K562 (cell line): Measurements from ENCODE around the gene TM4SF4. TPM values are rescaled to one million over a fixed set of nuclear protein-coding genes. Genes with fewer than 3 reads are reported as not detected.
"Not testable (repeated sequence)": the region's sequence is repeated elsewhere in the genome, so short reads cannot be mapped to it uniquely, and the experiment has no call there.

Experiments used
- ATAC-seq: fragments of 200-7000 bp; cut with Tn5 transposase; 3 replicates; pipeline ENCODE4 v1.9.1; 2020; ENCODE audit warnings: moderate library complexity
- BruUV-seq: library from RNA; stranded (reverse); fragments of 400-500 nt; replicated peaks from 2 replicates; lab custom pipeline; 2021; lab: Mats Ljungman, UMichigan
- CTCF ChIA-PET: fragments of 300-600 bp; formaldehyde crosslinking; extraction: SDS; loops from one replicate; lab custom pipeline; 2021; ENCODE audit warnings: low intra/inter-chr PET ratio; lab: Yijun Ruan, JAX
- POLR2A ChIA-PET: fragments of 300-600, 350-650 bp; sonication (Branson Sonifier 250); formaldehyde crosslinking; extraction: SDS; loops from one replicate; lab custom pipeline; 2021; ENCODE audit warnings: antibody characterized with exemption, inconsistent platforms; lab: Yijun Ruan, JAX
- DNase-seq, 4 experiments: peaks; one replicate each; pipeline versions ENCODE4 v3.0.0 to v3.0.0-alpha.2; 2011 to 2018; ENCODE audit warnings: low spot score in 3 of 4, mixed read lengths in 3 of 4; ENCODE audit errors: extremely low read depth in 1 of 4
- FAIRE-seq: peaks from 2 replicates; lab custom pipeline; 2011; peaks lifted over from hg19 to GRCh38; lab: Jason Lieb, UNC
- H2AFZ ChIP-seq: 2 replicates; pipeline ENCODE4 v1.6.0; 2011; ENCODE audit warnings: low read depth, low read length, control low read depth, inconsistent platforms
- H3K27ac ChIP-seq: fragments of 200-600 bp; 3 replicates; pipeline ENCODE4 v1.8.0; 2011; ENCODE audit warnings: low read depth, mild to moderate bottlenecking, control low read depth, inconsistent platforms, low read length, moderate library complexity, mixed read lengths; ENCODE audit errors: extremely low read depth
- H3K27me3 ChIP-seq, 2 experiments: fragments of 300-600 bp in 1 of 2; 2 replicates in 1 of 2; 3 replicates in 1 of 2; pipeline versions ENCODE4 v1.6.0 to v1.8.0; 2011; ENCODE audit warnings: inconsistent platforms in 2 of 2, low read length in 2 of 2, mild to moderate bottlenecking in 1 of 2, mixed read lengths in 1 of 2, moderate library complexity in 1 of 2; ENCODE audit not compliant: control insufficient read depth in 2 of 2, insufficient read depth in 2 of 2
- H3K36me3 ChIP-seq: fragments of 300-600 bp; 3 replicates; pipeline ENCODE4 v1.8.0; 2011; ENCODE audit warnings: mild to moderate bottlenecking, low read length, inconsistent platforms; ENCODE audit not compliant: control insufficient read depth, insufficient read depth
- H3K4me1 ChIP-seq, 2 experiments: fragments of 200-600 bp in 1 of 2; replicated peaks in 1 of 2; 2 replicates in 1 of 2; 3 replicates in 1 of 2; pipeline versions ENCODE4 v1.5.1 to v1.8.0; 2011; ENCODE audit warnings: inconsistent platforms in 2 of 2, low read length in 2 of 2, mild to moderate bottlenecking in 1 of 2, mixed read lengths in 1 of 2, moderate library complexity in 1 of 2; ENCODE audit not compliant: control insufficient read depth in 2 of 2, insufficient read depth in 2 of 2
- H3K4me2 ChIP-seq: 2 replicates; pipeline ENCODE4 v1.6.1; 2011; ENCODE audit warnings: low read length, control low read depth, inconsistent platforms, mixed read lengths; ENCODE audit not compliant: insufficient read depth
- H3K4me3 ChIP-seq: fragments of 200-600 bp; sonication (generic), shearing (Covaris generic); 2 replicates; pipeline ENCODE4 v1.5.1; 2016; ENCODE audit warnings: control low read depth, inconsistent platforms
- H3K79me2 ChIP-seq: fragments of 200-600 bp; 3 replicates; pipeline ENCODE4 v1.8.0; 2011; ENCODE audit warnings: low read length, inconsistent platforms; ENCODE audit not compliant: control insufficient read depth, insufficient read depth
- H3K9ac ChIP-seq, 2 experiments: 2 replicates each; pipeline versions ENCODE4 v1.6.0 to v1.6.1; 2011; ENCODE audit warnings: low read depth in 2 of 2, low read length in 2 of 2, control low read depth in 1 of 2, inconsistent platforms in 1 of 2, mild to moderate bottlenecking in 1 of 2, mixed read lengths in 1 of 2; ENCODE audit not compliant: insufficient read depth in 1 of 2
- H3K9me1 ChIP-seq: one replicate; pipeline ENCODE4 v1.6.0; 2011; ENCODE audit warnings: inconsistent platforms, mild to moderate bottlenecking, low read length, moderate library complexity; ENCODE audit not compliant: control insufficient read depth, insufficient read depth
- H3K9me3 ChIP-seq: replicated peaks from 2 replicates; pipeline ENCODE4 v1.5.1; 2011; ENCODE audit warnings: low read depth, low read length, inconsistent platforms; ENCODE audit not compliant: control insufficient read depth, insufficient read depth
- H4K20me1 ChIP-seq: replicated peaks from 2 replicates; pipeline ENCODE4 v1.6.1; 2011; ENCODE audit warnings: low read length, inconsistent platforms, mixed read lengths; ENCODE audit not compliant: control insufficient read depth, insufficient read depth
- FOXJ2 ChIP-seq: fragments of 200-800 bp; sonication (Bioruptor generic); IDR thresholded peaks from 2 replicates; pipeline ENCODE4 v1.6.1; 2016; ENCODE audit warnings: missing genetic modification characterization, missing compliant biosample characterization
- FOXM1 ChIP-seq, 2 experiments: fragments of 450-650 bp in 1 of 2; sonication (generic) in 1 of 2; formaldehyde crosslinking in 1 of 2; IDR thresholded peaks; 2 replicates each; pipeline versions ENCODE4 v1.6.1 to v1.9.0; 2017 to 2022; ENCODE audit warnings: low read depth in 2 of 2, mild to moderate bottlenecking in 2 of 2, missing genetic modification reagents in 1 of 2, moderate library complexity in 1 of 2
- L3MBTL2 ChIP-seq: fragments of 450-650 bp; IDR thresholded peaks from 2 replicates; pipeline ENCODE4 v1.6.1; 2016; ENCODE audit warnings: mild to moderate bottlenecking, moderate library complexity
- MYC ChIP-seq, 2 experiments: fragments of 250-450 bp in 1 of 2; sonication (Bioruptor Pico) in 1 of 2; IDR thresholded peaks; 2 replicates each; pipeline versions ENCODE4 v1.5.1 to v1.6.1; 2012 to 2021; ENCODE audit warnings: low read depth in 2 of 2, borderline replicate concordance in 1 of 2, improper control_type of control experiment in 1 of 2, low read length in 1 of 2, mild to moderate bottlenecking in 1 of 2, moderate library complexity in 1 of 2
- NFE2L1 ChIP-seq: fragments of 450-650 bp; IDR thresholded peaks from 2 replicates; pipeline ENCODE4 v1.6.1; 2016; ENCODE audit warnings: missing genetic modification characterization, low read depth, mild to moderate bottlenecking, missing compliant biosample characterization, moderate library complexity, borderline replicate concordance
- NR4A1 ChIP-seq, 2 experiments: fragments of 250-450 bp in 1 of 2; fragments of 450-650 bp in 1 of 2; sonication (Bioruptor Pico) in 1 of 2; IDR thresholded peaks; 2 replicates each; pipeline versions ENCODE4 v1.4.0 to v1.6.1; 2016 to 2020; ENCODE audit warnings: mild to moderate bottlenecking in 2 of 2, missing compliant biosample characterization in 1 of 2, missing genetic modification characterization in 1 of 2, moderate library complexity in 1 of 2
- RAD51 ChIP-seq: fragments of 450-650 bp; IDR thresholded peaks from 2 replicates; pipeline ENCODE4 v1.7.1; 2016; ENCODE audit warnings: low read depth, mild to moderate bottlenecking, borderline replicate concordance
- RNF2 ChIP-seq: sonication (generic); IDR thresholded peaks from 2 replicates; pipeline ENCODE4 v1.6.1; 2016
- SETDB1 ChIP-seq: IDR thresholded peaks from one replicate; pipeline ENCODE4 v1.6.1; 2012; ENCODE audit warnings: low read length, control low read depth, inconsistent platforms
- SRF ChIP-seq, 2 experiments: fragments of 250-450, 450-650 bp in 1 of 2; sonication (Bioruptor Pico) in 1 of 2; sonication (generic) in 1 of 2; formaldehyde crosslinking; IDR thresholded peaks; 2 replicates each; pipeline versions ENCODE4 v1.5.0 to v1.5.1; 2020 to 2022; ENCODE audit warnings: mild to moderate bottlenecking in 1 of 2, missing genetic modification reagents in 1 of 2
- TARDBP ChIP-seq: fragments of 450-650 bp; IDR thresholded peaks from 2 replicates; pipeline ENCODE4 v1.6.1; 2016
- ZC3H11A ChIP-seq: IDR thresholded peaks from 2 replicates; pipeline ENCODE4 v1.6.1; 2012; ENCODE audit warnings: low read depth, low read length, improper control_type of control experiment
- ZNF507 ChIP-seq: conservative IDR thresholded peaks from 2 replicates; pipeline ENCODE4 v1.6.1; 2017; ENCODE audit warnings: missing genetic modification characterization, missing compliant biosample characterization
- ZNF77 ChIP-seq: fragments of 250-450 bp; sonication (Bioruptor Pico); IDR thresholded peaks from 2 replicates; pipeline ENCODE4 v1.5.0; 2020
- ZSCAN29 ChIP-seq: fragments of 450-650 bp; IDR thresholded peaks from 2 replicates; pipeline ENCODE4 v1.6.1; 2017
- WGBS: fragments of 100-300 bp; shearing (Covaris generic); methylation state at CpG from one replicate; pipeline ENCODE4 v1.1.6; 2016; ENCODE audit warnings: low coverage, mixed read lengths; ENCODE audit not compliant: insufficient coverage; ENCODE audit errors: missing lambda C conversion rate; 5-methylcytosine and 5-hydroxymethylcytosine counted together
- in situ Hi-C: fragments of 300-500 bp; cut with MboI; formaldehyde crosslinking; loops from 4 replicates; pipeline ENCODE4 v1.15.0; 2018; ENCODE audit warnings: inconsistent platforms, mixed read lengths
- intact Hi-C: fragments of 100-400 bp; cut with micrococcal nuclease; formaldehyde crosslinking; loops from 2 replicates; pipeline ENCODE4 v1.14.2; 2022
- polyA plus RNA-seq, 8 experiments: library from polyadenylated mRNA; depleted of rRNA in 4 of 8; stranded (reverse) in 5 of 8; unstranded in 3 of 8; fragments of >200 nt; fragmentation: Nextera tagmentation in 2 of 8; fragmentation: Illumina TruSeq in 1 of 8; extraction: Ambion mirVana in 2 of 8; extraction: Trizol in 1 of 8; gene quantifications; 2 replicates each; pipeline versions ENCODE4 v1.2.1 to v1.2.3, GENCODE V29; 2011 to 2014; ENCODE audit warnings: inconsistent platforms in 1 of 8, missing spikeins in 1 of 8
- total RNA-seq, 7 experiments: library from RNA; depleted of rRNA in 6 of 7; stranded (reverse); fragments of >200 nt in 6 of 7; fragmentation: Illumina TruSeq in 2 of 7; extraction: Trizol in 2 of 7; gene quantifications; 2 replicates each; pipeline versions ENCODE4 v1.2.1 to v1.2.3, GENCODE V29; 2011 to 2021; ENCODE audit warnings: low replicate concordance in 1 of 7

The TM4SF4 gene
- total and polyA plus RNA-seq, 9 of the 15 experiments (the other 6 are each of a cell fraction or from before 2014, with no cell fraction given): 0.31 TPM; not detected in 8

DNA sequence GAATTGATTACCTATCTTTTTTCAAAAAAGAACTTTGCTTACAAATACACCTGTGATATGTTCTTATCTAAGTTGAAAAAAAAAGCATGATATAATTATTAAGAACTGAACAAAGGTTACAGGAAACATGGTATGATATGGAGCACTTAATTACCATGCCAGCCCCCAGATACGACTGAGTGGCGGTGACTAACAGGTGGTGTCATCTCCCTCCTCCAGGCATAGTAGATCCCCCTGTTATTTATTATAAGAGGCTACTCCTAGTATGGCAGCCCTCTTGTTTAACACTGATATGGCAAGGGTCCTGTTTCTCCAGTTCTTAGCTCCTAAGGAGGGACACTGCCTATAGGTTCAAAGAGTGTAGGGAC is 31.0 kb upstream of the TM4SF4 start:
- no peak overlapping the region for H3K27ac ChIP-seq
- ATAC-seq (no peak), FAIRE-seq (no peak), DNase-seq (no peak)
- no peaks in the 10 kb centered on the region for H3K79me2 ChIP-seq
- BruUV-seq: no TSS peak
- no peaks in the 10 kb centered on the region for H3K27me3 ChIP-seq
- H3K36me3 ChIP-seq: no peaks in the 10 kb centered on the region
- no peak overlapping the region for H3K4me3 ChIP-seq
- in situ Hi-C loops (no loop called here), intact Hi-C loops (no loop called here)
- H3K4me1 ChIP-seq: no peaks in the 10 kb centered on the region
- no peak overlapping the region for H3K4me2 ChIP-seq
- H3K9ac ChIP-seq: no peak overlapping the region
- no peak overlapping the region for H2AFZ ChIP-seq
- no peaks in the 10 kb centered on the region for H3K9me1 ChIP-seq
- H4K20me1 ChIP-seq: no peaks in the 10 kb centered on the region
- ChIA-PET POLR2A (no interaction called here), CTCF (no interaction called here)
- H3K9me3 ChIP-seq: no peaks in the 10 kb centered on the region
- 0% methylated on average over 2 of the region's 2 CpGs for WGBS
- TF ChIP-seq TARDBP (no peak), RNF2 (no peak), SRF (CRISPR knock-in tag; IDR thresholded peaks at IDR 0.05) (no peak), SETDB1 (no peak), ZNF77 (CRISPR knock-in tag) (no peak), NFE2L1 (tag) (no peak), ZNF507 (no peak), ZSCAN29 (no peak), MYC (IDR thresholded peaks at IDR 0.05; ENCODE audit: low read depth, low read length) (no peak), MYC (CRISPR knock-in tag; IDR thresholded peaks at IDR 0.05; ENCODE audit: borderline replicate concordance, low read depth) (no peak), FOXJ2 (no peak), RAD51 (no peak), NR4A1 (CRISPR knock-in tag; IDR thresholded peaks at IDR 0.05) (no peak), NR4A1 (tag; IDR thresholded peaks at IDR 0.05) (no peak), ZC3H11A (no peak), FOXM1 (IDR thresholded peaks at IDR 0.05; ENCODE audit: low read depth) (no peak), FOXM1 (CRISPR knock-in tag; IDR thresholded peaks at IDR 0.05; ENCODE audit: low read depth) (no peak), L3MBTL2 (no peak)

DNA sequence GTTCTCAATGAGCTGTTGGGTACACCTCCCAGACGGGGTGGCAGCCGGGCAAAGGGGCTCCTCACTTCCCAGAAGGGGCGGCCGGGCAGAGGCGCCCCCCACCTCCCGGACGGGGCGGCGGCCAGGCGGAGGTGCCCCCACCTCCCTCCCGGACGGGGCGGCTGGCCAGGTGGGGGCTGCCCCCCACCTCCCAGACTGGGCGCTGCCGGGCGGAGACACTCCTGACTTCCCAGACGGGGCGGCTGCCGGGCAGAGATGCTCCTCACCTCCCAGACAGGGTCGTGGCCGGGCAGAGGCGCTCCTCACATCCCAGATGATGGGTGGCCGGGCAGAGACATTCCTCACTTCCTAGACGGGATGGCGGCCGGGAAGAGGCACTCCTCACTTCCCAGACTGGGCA is 29.6 kb upstream of the TM4SF4 start:
- H3K9me3 ChIP-seq, POLR2A ChIA-PET, in situ Hi-C loops, H3K4me2 ChIP-seq, H3K4me1 ChIP-seq, ATAC-seq, H2AFZ ChIP-seq, H3K9ac ChIP-seq, H4K20me1 ChIP-seq, BruUV-seq, intact Hi-C loops, CTCF ChIA-PET, DNase-seq, H3K27me3 ChIP-seq, H3K79me2 ChIP-seq, H3K36me3 ChIP-seq, H3K27ac ChIP-seq, FAIRE-seq, H3K9me1 ChIP-seq, H3K4me3 ChIP-seq: not testable (repeated sequence)
- 3% methylated on average over 6 of the region's 26 CpGs for whole genome bisulfite sequencing
